HCT116 (cell line): ENCODE data around the gene PPP1CB. TPM values are rescaled to one million over a fixed set of nuclear protein-coding genes. Genes with fewer than 3 reads are reported as not detected.

Experiments
- ATAC-seq: fragments of 200-7000 bp; cut with Tn5 transposase; 2 replicates; pipeline ENCODE4 v1.9.1; 2020; ENCODE audit warnings: mild to moderate bottlenecking, moderate library complexity
- BruUV-seq: library from RNA; stranded (reverse); fragments of 400-500 nt; replicated peaks from 2 replicates; lab custom pipeline; 2021; lab: Mats Ljungman, UMichigan
- CTCF ChIA-PET: fragments of 300-600 bp; sonication (Branson Sonifier 250); formaldehyde crosslinking; loops from one replicate; lab custom pipeline; 2021; ENCODE audit warnings: antibody characterized with exemption; lab: Charles Lee
- POLR2A ChIA-PET: fragments of 300-600, 350-600 bp; sonication (Branson Sonifier 250); formaldehyde crosslinking; loops from one replicate; lab custom pipeline; 2021; ENCODE audit warnings: antibody characterized with exemption; lab: Charles Lee
- RAD21 ChIA-PET, 2 experiments: fragments of 300-600 bp; sonication (Branson Sonifier 250); formaldehyde crosslinking; loops; one replicate each; lab custom pipeline; 2023; ENCODE audit warnings: low total read pairs in 2 of 2; ENCODE audit not compliant: uncharacterized antibody in 2 of 2, unreplicated experiment in 2 of 2, low non-redundant PET in 1 of 2; lab: Charles Lee
- DNase-seq: peaks from one replicate; pipeline ENCODE4 v3.0.0-alpha.2; 2010; ENCODE audit warnings: low read depth, low spot score
- H2AFZ ChIP-seq: fragments of 200-600 bp; shearing (Covaris generic), sonication (generic); 2 replicates; pipeline ENCODE4 v1.6.1; 2017; ENCODE audit warnings: low read depth, mixed run types, mixed read lengths, antibody characterized with exemption, low read length; ENCODE audit not compliant: poor library complexity, severe bottlenecking
- H3K27ac ChIP-seq: 2 replicates; pipeline ENCODE4 v1.5.1; 2012; ENCODE audit warnings: low read depth, low read length
- H3K27me3 ChIP-seq: fragments of 200-600 bp; sonication (generic); 2 replicates; pipeline ENCODE4 v1.6.1; 2016; ENCODE audit warnings: mixed run types, low read length, mixed read lengths; ENCODE audit not compliant: insufficient read depth
- H3K36me3 ChIP-seq, 2 experiments: fragments of 200-500 bp in 1 of 2; fragments of 200-600 bp in 1 of 2; sonication (Bioruptor generic) in 1 of 2; sonication (generic) in 1 of 2; 2 replicates each; pipeline versions ENCODE4 v1.5.1 to v1.6.1; 2014 to 2016; ENCODE audit warnings: low read length in 2 of 2, inconsistent platforms in 1 of 2, mixed read lengths in 1 of 2, mixed run types in 1 of 2; ENCODE audit not compliant: insufficient read depth in 2 of 2, control insufficient read depth in 1 of 2
- H3K4me1 ChIP-seq, 2 experiments: fragments of 200-600 bp in 1 of 2; sonication (generic) in 1 of 2; 2 replicates each; pipeline versions ENCODE4 v1.5.1 to v1.6.1; 2012 to 2017; ENCODE audit warnings: low read length in 2 of 2, inconsistent platforms in 1 of 2, mild to moderate bottlenecking in 1 of 2, mixed read lengths in 1 of 2, mixed run types in 1 of 2, moderate library complexity in 1 of 2; ENCODE audit not compliant: insufficient read depth in 2 of 2, control insufficient read depth in 1 of 2
- H3K4me2 ChIP-seq: fragments of 200-600 bp; sonication (generic); 2 replicates; pipeline ENCODE4 v1.6.1; 2017; ENCODE audit warnings: mixed run types, low read length, mixed read lengths
- H3K4me3 ChIP-seq, 2 experiments: fragments of 200-600 bp in 1 of 2; sonication (generic) in 1 of 2; replicated peaks in 1 of 2; 2 replicates each; pipeline ENCODE4 v1.5.1; 2011 to 2016; ENCODE audit warnings: low read length in 2 of 2, control low read depth in 1 of 2, low read depth in 1 of 2, mild to moderate bottlenecking in 1 of 2, mixed read lengths in 1 of 2, mixed run types in 1 of 2
- H3K79me2 ChIP-seq: fragments of 200-600 bp; sonication (generic); 2 replicates; pipeline ENCODE4 v1.6.1; 2017; ENCODE audit warnings: mild to moderate bottlenecking, mixed run types, low read length, moderate library complexity, mixed read lengths; ENCODE audit not compliant: insufficient read depth
- H3K9ac ChIP-seq: fragments of 200-600 bp; sonication (generic); 2 replicates; pipeline ENCODE4 v1.6.1; 2016; ENCODE audit warnings: low read length, mixed read lengths
- H3K9me2 ChIP-seq: fragments of 200-600 bp; sonication (generic), shearing (Covaris generic); 2 replicates; pipeline ENCODE4 v1.6.1; 2017; ENCODE audit warnings: mixed run types, mild to moderate bottlenecking, moderate library complexity; ENCODE audit not compliant: insufficient read depth
- H3K9me3 ChIP-seq, 2 experiments: fragments of 200-500 bp in 1 of 2; fragments of 200-600 bp in 1 of 2; sonication (Bioruptor generic) in 1 of 2; sonication (generic) in 1 of 2; 2 replicates each; pipeline ENCODE4 v1.6.1; 2014 to 2017; ENCODE audit warnings: low read length in 2 of 2, mixed read lengths in 2 of 2, inconsistent platforms in 1 of 2, low read depth in 1 of 2, mild to moderate bottlenecking in 1 of 2, mixed run types in 1 of 2, moderate library complexity in 1 of 2; ENCODE audit not compliant: control insufficient read depth in 1 of 2, insufficient read depth in 1 of 2
- H4K20me1 ChIP-seq: fragments of 200-600 bp; sonication (generic), shearing (Covaris generic); 2 replicates; pipeline ENCODE4 v1.6.1; 2017; ENCODE audit warnings: mixed run types, mild to moderate bottlenecking, moderate library complexity; ENCODE audit not compliant: insufficient read depth
- CEBPB ChIP-seq: IDR thresholded peaks from 2 replicates; pipeline ENCODE4 v1.6.1; 2012; ENCODE audit warnings: low read depth
- CTCF ChIP-seq, 3 experiments: fragments of 200-600 bp in 1 of 3; sonication (generic) in 1 of 3; IDR thresholded peaks in 2 of 3; conservative IDR thresholded peaks in 1 of 3; 2 replicates each; pipeline ENCODE4 v1.5.1; 2012 to 2017; ENCODE audit warnings: low read depth in 2 of 3, low read length in 2 of 3, antibody characterized with exemption in 1 of 3, borderline replicate concordance in 1 of 3, control low read depth in 1 of 3, mild to moderate bottlenecking in 1 of 3, mixed read lengths in 1 of 3, mixed run types in 1 of 3, moderate library complexity in 1 of 3; ENCODE audit not compliant: insufficient read depth in 1 of 3
- ELF1 ChIP-seq: IDR thresholded peaks from 2 replicates; pipeline ENCODE4 v1.6.1; 2012; ENCODE audit warnings: low read depth, borderline replicate concordance
- EZH2 ChIP-seq: fragments of 200-600 bp; sonication (generic); IDR thresholded peaks from 2 replicates; pipeline ENCODE4 v1.6.1; 2017; ENCODE audit warnings: antibody characterized with exemption, mixed run types
- JUND ChIP-seq: IDR thresholded peaks from 2 replicates; pipeline ENCODE4 v1.6.1; 2012
- MAX ChIP-seq: IDR thresholded peaks from 2 replicates; pipeline ENCODE4 v1.6.1; 2012
- POLR2A ChIP-seq: IDR thresholded peaks from 2 replicates; pipeline ENCODE4 v1.7.0; 2011; ENCODE audit warnings: borderline replicate concordance; ENCODE audit not compliant: insufficient read depth, insufficient read length; ENCODE audit errors: extremely low read depth
- RAD21 ChIP-seq: IDR thresholded peaks from 2 replicates; pipeline ENCODE4 v1.6.1; 2012; ENCODE audit warnings: low read depth, mild to moderate bottlenecking
- SIN3A ChIP-seq: IDR thresholded peaks from 2 replicates; pipeline ENCODE4 v1.6.1; 2012; ENCODE audit warnings: low read depth
- SP1 ChIP-seq: IDR thresholded peaks from 2 replicates; pipeline ENCODE4 v1.6.1; 2012; ENCODE audit warnings: low read depth
- TCF7L2 ChIP-seq: IDR thresholded peaks from 2 replicates; pipeline ENCODE4 v1.7.0; 2011; ENCODE audit warnings: borderline replicate concordance, inconsistent platforms; ENCODE audit not compliant: insufficient read depth, insufficient read length; ENCODE audit errors: extremely low read depth
- YY1 ChIP-seq: IDR thresholded peaks from 2 replicates; pipeline ENCODE4 v1.6.1; 2011; ENCODE audit warnings: low read length, low read depth, moderate library complexity, mild to moderate bottlenecking; ENCODE audit not compliant: insufficient replicate concordance; ENCODE audit errors: extremely low read depth
- ZNF274 ChIP-seq: fragments of 200-500 bp; sonication (Bioruptor generic); IDR thresholded peaks from 2 replicates; pipeline ENCODE4 v1.6.1; 2014; ENCODE audit warnings: mild to moderate bottlenecking, low read depth, low read length, inconsistent platforms
- intact Hi-C: fragments of 100-400 bp; cut with micrococcal nuclease; formaldehyde crosslinking; loops from 2 replicates; pipeline ENCODE4 v1.10.0; 2022
- total RNA-seq: library from RNA; stranded (reverse); gene quantifications from one replicate; pipeline ENCODE4 v1.2.1, GENCODE V29; 2021; ENCODE audit not compliant: unreplicated experiment
- TF ChIP-seq, protein P1 (sequence below): IDR thresholded peaks from 2 replicates; pipeline ENCODE4 v1.6.1; 2012; ENCODE audit warnings: low read depth

The PPP1CB gene
- total RNA-seq, 1 experiment from 2014 or later, result 174 TPM

DNA sequence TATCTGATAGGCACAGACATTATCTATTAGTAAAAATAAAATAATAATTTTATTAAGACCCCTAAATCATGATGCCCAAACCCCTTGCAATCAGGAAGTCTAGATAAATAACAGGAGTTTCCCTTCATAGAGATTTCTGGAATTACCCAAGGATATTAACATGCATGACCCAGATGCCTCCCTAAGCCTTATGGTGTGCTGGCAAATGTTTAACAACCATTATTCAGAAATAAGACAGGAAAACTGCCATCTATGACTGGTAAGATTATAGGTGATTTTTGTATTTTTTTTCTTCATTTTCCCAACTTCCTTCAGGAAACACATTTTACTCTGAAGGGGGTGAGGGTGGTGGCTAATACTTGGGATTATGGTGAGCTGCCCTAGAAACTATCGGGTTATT is 2.7 kb upstream of the PPP1CB start:
- ChIA-PET CTCF (no interaction called here), RAD21 (no interaction called here), POLR2A (no interaction called here)
- intact Hi-C loops, result no loop called here
- no peak overlapping the region for H3K4me2 ChIP-seq
- TF ChIP-seq TCF7L2 (no peak), YY1 (no peak), CEBPB (no peak), RAD21 (no peak), ZNF274 (no peak)
- no TSS peak for BruUV-seq
- H3K4me1 ChIP-seq, result peaks cover 3 to 13% of the 10 kb centered on the region in 2 experiments; a peak in 2 of 4 replicates
- no peaks in the 10 kb centered on the region; the same call in 1 of the 2 replicates for H4K20me1 ChIP-seq
- H3K9me3 ChIP-seq, result no peaks in the 10 kb centered on the region
- no peak overlapping the region for H3K9ac ChIP-seq
- H3K36me3 ChIP-seq, result no peaks in the 10 kb centered on the region
- no peak overlapping the region for H2AFZ ChIP-seq
- H3K79me2 ChIP-seq, result peaks cover 21% of the 10 kb centered on the region
- DNase-seq (no peak), ATAC-seq (no peak)
- H3K4me3 ChIP-seq, result no peak overlapping the region
- H3K27ac ChIP-seq, result no peak overlapping the region
- no peaks in the 10 kb centered on the region for H3K9me2 ChIP-seq
- H3K27me3 ChIP-seq, result no peaks in the 10 kb centered on the region

- Histone ChIP-seq H3K4me2 (no peak overlapping the region), H3K27ac (no peak overlapping the region), H3K36me3 (no peaks in the 10 kb centered on the region), H3K27me3 (no peaks in the 10 kb centered on the region), H3K79me2 (peaks cover 27% of the 10 kb centered on the region), H4K20me1 (no peaks in the 10 kb centered on the region; the same call in 1 of the 2 replicates), H3K4me1 (peaks cover 3 to 13% of the 10 kb centered on the region in 2 experiments; a peak in 2 of 4 replicates), H3K9ac (no peak overlapping the region), H3K4me3 (no peak overlapping the region), H2AFZ (no peak overlapping the region), H3K9me3 (no peaks in the 10 kb centered on the region), H3K9me2 (no peaks in the 10 kb centered on the region)
- TF ChIP-seq JUND (no peak), ZNF274 (no peak), EZH2 (no peak), MAX (no peak), ELF1 (no peak), SP1 (no peak), CEBPB (no peak), POLR2A (no peak), CTCF (IDR thresholded peaks at IDR 0.05 in 2 of 3, conservative IDR thresholded peaks at IDR 0.05 in 1 of 3; ENCODE audit: borderline replicate concordance in 1 of 3, insufficient read depth in 1 of 3, low read depth in 2 of 3, low read length in 2 of 3) (no peak), SIN3A (no peak)
- TF ChIP-seq, protein P1, sequence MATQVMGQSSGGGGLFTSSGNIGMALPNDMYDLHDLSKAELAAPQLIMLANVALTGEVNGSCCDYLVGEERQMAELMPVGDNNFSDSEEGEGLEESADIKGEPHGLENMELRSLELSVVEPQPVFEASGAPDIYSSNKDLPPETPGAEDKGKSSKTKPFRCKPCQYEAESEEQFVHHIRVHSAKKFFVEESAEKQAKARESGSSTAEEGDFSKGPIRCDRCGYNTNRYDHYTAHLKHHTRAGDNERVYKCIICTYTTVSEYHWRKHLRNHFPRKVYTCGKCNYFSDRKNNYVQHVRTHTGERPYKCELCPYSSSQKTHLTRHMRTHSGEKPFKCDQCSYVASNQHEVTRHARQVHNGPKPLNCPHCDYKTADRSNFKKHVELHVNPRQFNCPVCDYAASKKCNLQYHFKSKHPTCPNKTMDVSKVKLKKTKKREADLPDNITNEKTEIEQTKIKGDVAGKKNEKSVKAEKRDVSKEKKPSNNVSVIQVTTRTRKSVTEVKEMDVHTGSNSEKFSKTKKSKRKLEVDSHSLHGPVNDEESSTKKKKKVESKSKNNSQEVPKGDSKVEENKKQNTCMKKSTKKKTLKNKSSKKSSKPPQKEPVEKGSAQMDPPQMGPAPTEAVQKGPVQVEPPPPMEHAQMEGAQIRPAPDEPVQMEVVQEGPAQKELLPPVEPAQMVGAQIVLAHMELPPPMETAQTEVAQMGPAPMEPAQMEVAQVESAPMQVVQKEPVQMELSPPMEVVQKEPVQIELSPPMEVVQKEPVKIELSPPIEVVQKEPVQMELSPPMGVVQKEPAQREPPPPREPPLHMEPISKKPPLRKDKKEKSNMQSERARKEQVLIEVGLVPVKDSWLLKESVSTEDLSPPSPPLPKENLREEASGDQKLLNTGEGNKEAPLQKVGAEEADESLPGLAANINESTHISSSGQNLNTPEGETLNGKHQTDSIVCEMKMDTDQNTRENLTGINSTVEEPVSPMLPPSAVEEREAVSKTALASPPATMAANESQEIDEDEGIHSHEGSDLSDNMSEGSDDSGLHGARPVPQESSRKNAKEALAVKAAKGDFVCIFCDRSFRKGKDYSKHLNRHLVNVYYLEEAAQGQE, result no peak
- intact Hi-C loops, result no loop called here
- ChIA-PET RAD21 (no interaction called here), CTCF (no interaction called here), POLR2A (no interaction called here)
- ATAC-seq (no peak), DNase-seq (no peak)
- BruUV-seq, result no TSS peak
Measured at GRCh38 chr2:28749526-28749925, 2.1 kb upstream of the PPP1CB start.
